SK-N-MC (cell line): Measurements from ENCODE around the gene TES.

ENCODE experiments used
- EZH2 ChIP-seq: fragments of 200-600 bp; sonication (generic); IDR thresholded peaks from one replicate; pipeline ENCODE4 v1.6.1; 2017; ENCODE audit warnings: antibody characterized with exemption
- FOXP2 ChIP-seq: optimal IDR thresholded peaks from 2 replicates; pipeline ENCODE3; 2011; ENCODE audit warnings: mild to moderate bottlenecking, moderate library complexity; ENCODE audit not compliant: insufficient read depth; ENCODE audit errors: extremely low read length, control extremely low read depth
- POLR2AphosphoS5 ChIP-seq: IDR thresholded peaks from 2 replicates; pipeline ENCODE4 v1.6.1; 2012; ENCODE audit warnings: mild to moderate bottlenecking, low read depth, low read length, borderline replicate concordance

DNA sequence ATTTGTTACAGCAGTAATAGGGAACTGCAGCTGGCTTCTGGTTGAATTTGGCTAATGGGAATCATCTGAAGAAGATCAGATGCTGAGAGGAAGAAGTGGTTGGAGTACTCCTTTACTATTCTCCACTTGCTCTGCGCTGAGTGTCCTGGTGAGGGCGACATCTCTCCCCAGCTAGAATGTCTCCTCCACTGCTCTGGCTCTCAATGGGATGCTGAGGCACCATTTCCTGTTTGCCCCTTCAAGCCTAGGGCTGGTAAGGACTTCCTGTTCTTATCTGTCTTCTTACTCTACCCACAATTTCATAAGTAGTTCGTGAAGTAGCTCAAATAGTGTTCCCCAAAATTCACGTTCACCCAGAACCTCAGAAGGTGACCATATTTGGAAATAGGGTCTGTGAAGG, 43.2 kb upstream of the TES start:
- TF ChIP-seq POLR2AphosphoS5 (no peak), FOXP2 (no peak), EZH2 (no peak)
